GM12872 (cell line): ENCODE data around the gene GAL3ST1.
A peak's percentile ranks its signal among the peaks of the same experiment; 100 is the strongest.

Experiments used
- CTCF ChIP-seq: IDR thresholded peaks from 3 replicates; pipeline ENCODE4 v1.5.1; 2011; ENCODE audit warnings: low read depth, mild to moderate bottlenecking, low read length, moderate library complexity; ENCODE audit not compliant: insufficient read depth

Gene GAL3ST1

GRCh38 chr22:30535182-30535581 is 39.3 kb downstream of the GAL3ST1 start:
- TF ChIP-seq CTCF = no peak

GRCh38 chr22:30531651-30532608 is 42.5 kb downstream of the GAL3ST1 start:
- TF ChIP-seq CTCF = 0 out of 3 replicates have a peak, but pooled peaks have one; percentile 8

GRCh38 chr22:30526656-30527055 is 47.8 kb downstream of the GAL3ST1 start:
- TF ChIP-seq CTCF = no peak

GRCh38 chr22:30523646-30524489 is 50.6 kb downstream of the GAL3ST1 start:
- TF ChIP-seq CTCF = no peak

GRCh38 chr22:30521368-30522156 is 52.9 kb downstream of the GAL3ST1 start:
- no peak for TF ChIP-seq CTCF

- no peak for TF ChIP-seq CTCF
Measured at GRCh38 chr22:30519842-30520425, 54.5 kb downstream of the GAL3ST1 start.

GRCh38 chr22:30516731-30517130 is 57.7 kb downstream of the GAL3ST1 start:
- TF ChIP-seq CTCF = no peak
